Cardiac muscle cell (in vitro differentiated cells and primary cell): ENCODE results near the gene TGFBRAP1. TPM values are rescaled to one million over a fixed set of nuclear protein-coding genes. Genes with fewer than 3 reads are reported as not detected.

ENCODE experiments used
- DNase-seq, 2 donors: peaks; one replicate each; pipeline versions ENCODE4 v3.0.0 to v3.0.0-alpha.2; 2010 to 2017; ENCODE audit warnings: low read depth in 1 of 2, low spot score in 1 of 2
- H3K27ac ChIP-seq: fragments of 200-600 bp; sonication (generic); 2 replicates; pipeline ENCODE4 v1.5.1; 2016
- H3K27me3 ChIP-seq: fragments of 200-600 bp; sonication (generic); 2 replicates; pipeline ENCODE4 v1.6.0; 2016; ENCODE audit warnings: control low read depth
- H3K36me3 ChIP-seq: fragments of 200-600 bp; sonication (generic); 2 replicates; pipeline ENCODE4 v1.5.1; 2016; ENCODE audit warnings: control low read depth
- H3K4me1 ChIP-seq: fragments of 200-600 bp; sonication (generic); 2 replicates; pipeline ENCODE4 v1.8.1; 2017; ENCODE audit warnings: low read depth, mild to moderate bottlenecking, mixed run types
- H3K4me3 ChIP-seq: fragments of 200-600 bp; sonication (generic); 2 replicates; pipeline ENCODE4 v1.5.1; 2016; ENCODE audit warnings: mild to moderate bottlenecking
- H3K9me3 ChIP-seq: fragments of 200-600 bp; sonication (generic); 2 replicates; pipeline ENCODE4 v1.5.1; 2017; ENCODE audit warnings: low read depth, mild to moderate bottlenecking, control low read depth
- CTCF ChIP-seq: IDR thresholded peaks from 2 replicates; pipeline ENCODE4 v1.5.1; 2012; ENCODE audit warnings: low read depth, mild to moderate bottlenecking, low read length
- polyA plus RNA-seq: library from polyadenylated mRNA; unstranded; fragments of >200 nt; fragmentation: Nextera tagmentation; extraction: Ambion mirVana; gene quantifications from 2 replicates; pipeline ENCODE4 v1.2.1, GENCODE V29; 2016
- total RNA-seq: library from RNA; depleted of rRNA; stranded (reverse); fragments of >200 nt; gene quantifications from 2 replicates; pipeline ENCODE4 v1.2.3, GENCODE V29; 2016

Gene TGFBRAP1
- total and polyA plus RNA-seq, 2 experiments from 2014 or later = 11.5 to 18.9 TPM

GRCh38 chr2:105258835-105259350 is 70.6 kb downstream of the TGFBRAP1 start:
- no peak for TF ChIP-seq CTCF
- H3K27me3 ChIP-seq = no peaks in the 10 kb centered on the region
- no peaks in the 10 kb centered on the region for H3K36me3 ChIP-seq
- H3K4me1 ChIP-seq = no peaks in the 10 kb centered on the region
- H3K4me3 ChIP-seq = no peak overlapping the region
- no peaks in the 10 kb centered on the region for H3K9me3 ChIP-seq
- H3K27ac ChIP-seq = no peak overlapping the region
- DNase-seq = no peak

- no peak for DNase-seq
- no peak overlapping the region for H3K27ac ChIP-seq
- no peak for TF ChIP-seq CTCF
- H3K27me3 ChIP-seq = no peaks in the 10 kb centered on the region
- no peaks in the 10 kb centered on the region for H3K36me3 ChIP-seq
- no peaks in the 10 kb centered on the region for H3K4me1 ChIP-seq
- H3K9me3 ChIP-seq = no peaks in the 10 kb centered on the region
- no peak overlapping the region for H3K4me3 ChIP-seq
These were observed 71.6 kb downstream of the TGFBRAP1 start for GRCh38 chr2:105257981-105258380.

DNA sequence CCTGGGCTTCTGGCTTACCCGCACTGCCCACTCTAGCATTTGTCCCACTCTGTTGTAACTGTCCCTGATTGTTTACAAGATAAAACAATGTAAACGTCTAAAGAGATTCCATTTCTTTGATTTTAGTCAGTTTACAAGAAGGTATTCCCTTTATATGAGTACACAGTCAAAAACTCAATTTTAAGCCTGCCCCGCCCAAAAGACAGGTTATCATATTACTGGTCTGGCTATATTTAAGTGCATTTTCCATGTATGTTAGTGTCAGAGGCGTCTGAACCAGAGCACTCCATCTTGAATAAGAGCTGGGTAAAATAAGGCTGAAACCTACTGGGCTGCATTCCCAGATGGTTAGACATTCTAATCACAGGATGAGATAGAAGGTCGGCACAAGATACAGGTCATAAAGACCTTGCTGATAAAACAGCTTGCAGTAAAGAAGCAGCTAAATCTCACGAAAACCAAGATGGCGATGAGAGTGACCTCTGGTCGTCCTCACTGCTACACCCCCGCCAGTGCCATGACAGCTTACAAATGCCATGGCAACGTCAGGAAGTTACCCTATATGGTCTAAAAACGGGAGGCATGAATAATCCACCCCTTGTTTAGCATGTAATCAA is 73.0 kb downstream of the TGFBRAP1 start:
- Histone ChIP-seq H3K4me1 (no peaks in the 10 kb centered on the region), H3K36me3 (no peaks in the 10 kb centered on the region), H3K27ac (no peak overlapping the region), H3K4me3 (no peak overlapping the region), H3K9me3 (no peaks in the 10 kb centered on the region), H3K27me3 (no peaks in the 10 kb centered on the region)
- DNase-seq = peak in 1 of 2 donors; percentile 26
- no peak for TF ChIP-seq CTCF

- Histone ChIP-seq H3K4me1 (no peaks in the 10 kb centered on the region), H3K4me3 (no peak overlapping the region), H3K9me3 (no peaks in the 10 kb centered on the region), H3K27me3 (no peaks in the 10 kb centered on the region), H3K27ac (no peak overlapping the region), H3K36me3 (no peaks in the 10 kb centered on the region)
- DNase-seq = no peak
- no peak for TF ChIP-seq CTCF
These were observed 73.6 kb downstream of the TGFBRAP1 start for GRCh38 chr2:105255979-105256378.

- Histone ChIP-seq H3K27ac (no peak overlapping the region), H3K4me3 (no peak overlapping the region), H3K27me3 (no peaks in the 10 kb centered on the region)
These were observed 74.9 kb downstream of the TGFBRAP1 start for GRCh38 chr2:105254531-105255210.

More at GRCh38 chr2:105254531-105255210, 74.9 kb downstream of the TGFBRAP1 start:
- Histone ChIP-seq H3K4me1 (no peaks in the 10 kb centered on the region), H3K36me3 (no peaks in the 10 kb centered on the region), H3K9me3 (no peaks in the 10 kb centered on the region)
- DNase-seq = no peak
- no peak for TF ChIP-seq CTCF
